Stomach (tissue), 9 donors: ENCODE measurements around the gene TMIE. TPM values are rescaled to one million over a fixed set of nuclear protein-coding genes. Genes with fewer than 3 reads are reported as not detected.
"Not testable (repeated sequence)": the region's sequence is repeated elsewhere in the genome, so short reads cannot be mapped to it uniquely, and the experiment has no call there.

ENCODE experiments used
- DNase-seq, 2 donors: peaks; one replicate each; pipeline versions ENCODE4 v3.0.0 to v3.0.0-alpha.2; 2013 to 2019
- H3K27ac ChIP-seq, 5 donors: fragments of 200-600 bp in 4 of 5; sonication (generic) in 4 of 5; one replicate each; pipeline ENCODE4 v1.5.1; 2013 to 2019; ENCODE audit warnings: mild to moderate bottlenecking in 1 of 5, moderate library complexity in 1 of 5
- H3K27me3 ChIP-seq, 3 donors: fragments of 200-600 bp; sonication (generic); one replicate each; pipeline ENCODE4 v1.5.1; 2017 to 2019; ENCODE audit warnings: mixed run types in 1 of 3
- H3K36me3 ChIP-seq, 4 donors: fragments of 200-600 bp; sonication (generic); 1 replicate in 3 of 4; 2 replicates in 1 of 4; pipeline ENCODE4 v1.5.1; 2016 to 2019
- H3K4me1 ChIP-seq, 4 donors: fragments of 200-600 bp; sonication (generic); one replicate each; pipeline ENCODE4 v1.5.1; 2016 to 2019
- H3K4me3 ChIP-seq, 4 donors: fragments of 200-600 bp; sonication (generic) in 3 of 4; one replicate each; pipeline ENCODE4 v1.5.1; 2016 to 2019; ENCODE audit warnings: mild to moderate bottlenecking in 1 of 4
- H3K9me3 ChIP-seq, 4 donors: fragments of 200-600 bp; sonication (generic); one replicate each; pipeline ENCODE4 v1.5.1; 2016 to 2019
- CTCF ChIP-seq, 7 experiments: fragments of 450-650 bp in 4 of 7; fragments of 200-600 bp in 3 of 7; sonication (generic) in 3 of 7; IDR thresholded peaks; one replicate each; pipeline ENCODE4 v1.5.1; 2016 to 2019; ENCODE audit warnings: antibody characterized with exemption in 7 of 7, control low read depth in 2 of 7, mild to moderate bottlenecking in 1 of 7
- EP300 ChIP-seq: sonication (generic); formaldehyde crosslinking; IDR thresholded peaks from one replicate; pipeline ENCODE4 v1.6.1; 2017; ENCODE audit warnings: antibody characterized with exemption
- POLR2A ChIP-seq, 4 donors: fragments of 450-650 bp; IDR thresholded peaks; one replicate each; pipeline ENCODE4 v1.6.1; 2016; ENCODE audit warnings: antibody characterized with exemption in 4 of 4, control low read depth in 2 of 4, mild to moderate bottlenecking in 1 of 4, moderate library complexity in 1 of 4
- POLR2AphosphoS5 ChIP-seq, 3 donors: sonication (generic); formaldehyde crosslinking; IDR thresholded peaks; one replicate each; pipeline ENCODE4 v1.6.1; 2016; ENCODE audit warnings: antibody characterized with exemption in 3 of 3
- WGBS, 5 donors: extraction: QIAGEN DNeasy Blood & Tissue Kit in 3 of 5; methylation state at CpG; one replicate each; pipeline versions ENCODE4 v1.1.5 to v1.1.7; 2013 to 2018; 5-methylcytosine and 5-hydroxymethylcytosine counted together
- intact Hi-C: fragments of 100-400 bp; cut with DNase I; formaldehyde crosslinking; loops from one replicate; pipeline ENCODE4 v1.15.1; 2023; ENCODE audit warnings: low total_unique reads
- polyA plus RNA-seq, 3 donors: library from polyadenylated mRNA; stranded (reverse); fragments of 200-250 nt; gene quantifications; one replicate each; pipeline ENCODE4 v1.2.3, GENCODE V29; 2013
- total RNA-seq, 5 donors: library from RNA; depleted of rRNA; stranded (reverse); fragments of >200 nt; gene quantifications; one replicate each; pipeline versions ENCODE4 v1.1.0 to v1.2.3, GENCODE V29; 2014 to 2016
- donor health status: healthy with polysubstance abuse.
- donor health status: Bipolar disorder and iron deficiency.
- donor health status: healthy.

TMIE gene
- total and polyA plus RNA-seq, 8 donors: 0.46 to 1.0 (median 0.55) TPM; not detected in 5

- peaks cover 0 to 26% (median 17%) of the 10 kb centered on the region in 3 donors for H3K27me3 ChIP-seq
- intact Hi-C loops: no loop called here
- no peaks in the 10 kb centered on the region for H3K9me3 ChIP-seq
- no peaks in the 10 kb centered on the region for H3K36me3 ChIP-seq
- H3K27ac ChIP-seq: no peak overlapping the region
- peak overlapping the region; percentile 35 to 48 (median 42) for H3K4me3 ChIP-seq
- TF ChIP-seq POLR2AphosphoS5 (IDR thresholded peaks at IDR 0.05) (no peak), EP300 (no peak)
- WGBS, 5 donors: 26 to 48% (median 34%) methylated on average over 3 to 4 of the region's 4 CpGs
- DNase-seq: peak in 1 of 2 donors; percentile 77
- peaks cover 18 to 51% (median 33%) of the 10 kb centered on the region in 4 donors for H3K4me1 ChIP-seq
Observed at GRCh38 chr3:46700772-46701171, 420 bp upstream of the TMIE start.

GRCh38 chr3:46702246-46703012, 1.2 kb downstream of the TMIE start:
- H3K27me3 ChIP-seq: peaks cover 0 to 26% (median 17%) of the 10 kb centered on the region in 3 donors
- WGBS, 5 donors: 67 to 91% (median 81%) methylated on average over 4 of the region's 4 CpGs
- intact Hi-C loops: no loop called here
- no peaks in the 10 kb centered on the region for H3K36me3 ChIP-seq
- H3K4me1 ChIP-seq: peaks cover 18 to 36% (median 23%) of the 10 kb centered on the region in 4 donors
- TF ChIP-seq POLR2AphosphoS5 (IDR thresholded peaks at IDR 0.05): no peak
- TF ChIP-seq POLR2A (IDR thresholded peaks at IDR 0.05): no peak
- TF ChIP-seq CTCF (IDR thresholded peaks at IDR 0.05): no peak
- TF ChIP-seq EP300: no peak
- no peaks in the 10 kb centered on the region for H3K9me3 ChIP-seq
- no peak overlapping the region for H3K4me3 ChIP-seq
- DNase-seq: no peak
- H3K27ac ChIP-seq: no peak overlapping the region

- no peak for TF ChIP-seq POLR2AphosphoS5 (IDR thresholded peaks at IDR 0.05)
- no peak for TF ChIP-seq EP300
- no peak for TF ChIP-seq POLR2A (IDR thresholded peaks at IDR 0.05)
- TF ChIP-seq CTCF (IDR thresholded peaks at IDR 0.05): no peak
- Histone ChIP-seq H3K9me3 (no peaks in the 10 kb centered on the region), H3K4me1 (peaks cover 18 to 36% (median 23%) of the 10 kb centered on the region in 4 donors), H3K27ac (no peak overlapping the region), H3K27me3 (peaks cover 0 to 26% (median 17%) of the 10 kb centered on the region in 3 donors), H3K36me3 (no peaks in the 10 kb centered on the region), H3K4me3 (no peak overlapping the region)
- no peak for DNase-seq
- WGBS, 5 donors: 75 to 90% (median 85%) methylated on average over 2 to 4 of the region's 4 CpGs
- intact Hi-C loops: no loop called here
Observed at GRCh38 chr3:46703013-46703520, 1.9 kb downstream of the TMIE start.

GRCh38 chr3:46704346-46704745, 3.2 kb downstream of the TMIE start:
- H3K27ac ChIP-seq, DNase-seq, H3K4me3 ChIP-seq, H3K9me3 ChIP-seq, intact Hi-C loops, H3K36me3 ChIP-seq: not testable (repeated sequence)
- H3K4me1 ChIP-seq: peaks cover 18 to 33% (median 23%) of the 10 kb centered on the region in 4 donors
- H3K27me3 ChIP-seq: peaks cover 0 to 26% (median 17%) of the 10 kb centered on the region in 3 donors
- 49 to 80% (median 50%) methylated on average over 1 to 7 of the region's 7 CpGs for WGBS, 5 donors

- Histone ChIP-seq H3K27me3 (peaks cover 0 to 26% (median 17%) of the 10 kb centered on the region in 3 donors), H3K36me3 (no peaks in the 10 kb centered on the region), H3K27ac (no peak overlapping the region), H3K9me3 (no peaks in the 10 kb centered on the region), H3K4me1 (peaks cover 13 to 26% (median 16%) of the 10 kb centered on the region in 4 donors), H3K4me3 (no peak overlapping the region)
- intact Hi-C loops: loop anchor here (5.0 kb wide), 1 partner anchor 197 kb away; no protein-coding TSS in a partner anchor
- 19 to 25% (median 21%) methylated on average over 4 of the region's 4 CpGs for WGBS, 5 donors
- TF ChIP-seq POLR2AphosphoS5 (IDR thresholded peaks at IDR 0.05) (no peak), CTCF (IDR thresholded peaks at IDR 0.05) (peak in 5 of 7 experiments; percentile 91 to 98 (median 96))
- peak; percentile 80 to 88 for DNase-seq
Observed at GRCh38 chr3:46705022-46705530, 3.9 kb downstream of the TMIE start.
